Chondrocyte (in vitro differentiated cells): Measurements from ENCODE around the gene CEP95. TPM values are rescaled to one million over a fixed set of nuclear protein-coding genes. Genes with fewer than 3 reads are reported as not detected.

Source experiments
- DNase-seq: peaks from one replicate; pipeline ENCODE4 v3.0.0; 2021; ENCODE audit warnings: mixed read lengths, low spot score
- H3K27ac Mint-ChIP-seq: one replicate; pipeline ENCODE4 v1.8.0; 2021; ENCODE audit warnings: mild to moderate bottlenecking, moderate library complexity, mixed read lengths; ENCODE audit not compliant: unreplicated experiment
- H3K27me3 Mint-ChIP-seq: 2 replicates; pipeline ENCODE4 v1.8.0; 2021; ENCODE audit warnings: low read depth, mixed read lengths
- H3K36me3 Mint-ChIP-seq: 2 replicates; pipeline ENCODE4 v1.8.0; 2021; ENCODE audit warnings: low read depth, mixed read lengths
- H3K4me1 Mint-ChIP-seq: 2 replicates; pipeline ENCODE4 v1.8.0; 2021; ENCODE audit warnings: low read depth, mild to moderate bottlenecking, mixed read lengths
- H3K4me3 Mint-ChIP-seq: one replicate; pipeline ENCODE4 v1.8.0; 2021; ENCODE audit warnings: mild to moderate bottlenecking, moderate library complexity, mixed read lengths; ENCODE audit not compliant: unreplicated experiment
- H3K9me3 Mint-ChIP-seq: 2 replicates; pipeline ENCODE4 v1.8.0; 2021; ENCODE audit warnings: low read depth, mixed read lengths
- CTCF ChIP-seq: fragments of 200-600 bp; sonication (generic); IDR thresholded peaks from 2 replicates; pipeline ENCODE4 v1.5.0; 2021; ENCODE audit warnings: antibody characterized with exemption, mild to moderate bottlenecking, moderate library complexity
- total RNA-seq: library from RNA; stranded (reverse); gene quantifications from 3 replicates; pipeline ENCODE4 v1.2.1, GENCODE V29; 2021

Gene CEP95
- total RNA-seq, 1 donor from 2014 or later: 29.6 TPM

- Mint-ChIP-seq H3K9me3 (no peaks in the 10 kb centered on the region), H3K4me1 (peaks cover 2% of the 10 kb centered on the region), H3K36me3 (peaks cover 30% of the 10 kb centered on the region), H3K27ac (no peak overlapping the region), H3K27me3 (no peaks in the 10 kb centered on the region), H3K4me3 (no peak overlapping the region)
- no peak for DNase-seq
- TF ChIP-seq CTCF: no peak
These were observed 12.8 kb downstream of the CEP95 start for GRCh38 chr17:64519601-64520000.

- no peak for DNase-seq
- no peak overlapping the region for H3K27ac Mint-ChIP-seq
- peaks cover under 1% of the 10 kb centered on the region for H3K4me1 Mint-ChIP-seq
- no peak for TF ChIP-seq CTCF
- peaks cover 27% of the 10 kb centered on the region for H3K36me3 Mint-ChIP-seq
- no peaks in the 10 kb centered on the region for H3K27me3 Mint-ChIP-seq
- no peak overlapping the region for H3K4me3 Mint-ChIP-seq
- H3K9me3 Mint-ChIP-seq: no peaks in the 10 kb centered on the region
These were observed 13.6 kb downstream of the CEP95 start for GRCh38 chr17:64520359-64520758.

GRCh38 chr17:64527914-64528313 is 21.1 kb downstream of the CEP95 start:
- H3K4me1 Mint-ChIP-seq: peaks cover 22% of the 10 kb centered on the region
- no peaks in the 10 kb centered on the region for H3K27me3 Mint-ChIP-seq
- H3K4me3 Mint-ChIP-seq: no peak overlapping the region
- no peaks in the 10 kb centered on the region for H3K9me3 Mint-ChIP-seq
- TF ChIP-seq CTCF: no peak
- H3K36me3 Mint-ChIP-seq: peaks cover 42% of the 10 kb centered on the region
- H3K27ac Mint-ChIP-seq: no peak overlapping the region
- no peak for DNase-seq

- Mint-ChIP-seq H3K27me3 (no peaks in the 10 kb centered on the region), H3K4me3 (no peak overlapping the region), H3K4me1 (peaks cover 22% of the 10 kb centered on the region), H3K36me3 (peaks cover 41% of the 10 kb centered on the region), H3K27ac (no peak overlapping the region), H3K9me3 (no peaks in the 10 kb centered on the region)
- no peak for TF ChIP-seq CTCF
- no peak for DNase-seq
These were observed 22.4 kb downstream of the CEP95 start for GRCh38 chr17:64529221-64529620.

- Mint-ChIP-seq H3K4me1 (peaks cover 22% of the 10 kb centered on the region), H3K27ac (peak overlapping the region; percentile 52), H3K9me3 (no peaks in the 10 kb centered on the region), H3K4me3 (no peak overlapping the region), H3K27me3 (no peaks in the 10 kb centered on the region), H3K36me3 (peaks cover 38% of the 10 kb centered on the region)
- no peak for DNase-seq
- peak; percentile 8 for TF ChIP-seq CTCF
These were observed 25.2 kb downstream of the CEP95 start for GRCh38 chr17:64531955-64532371.
